ENCODE measurements around the gene EPHA5.

EPHA5 gene

GRCh38 chr4:65508168-65508567, 162.1 kb downstream of the EPHA5 start:
- no peak for DNase-seq (ENCODE audit: low read depth in 2 of 3, low spot score in 2 of 3)

- DNase-seq (ENCODE audit: low read depth in 2 of 3, low spot score in 2 of 3) = no peak
Observed at GRCh38 chr4:65502131-65502701, 168.1 kb downstream of the EPHA5 start.

GRCh38 chr4:65498606-65499005, 171.7 kb downstream of the EPHA5 start:
- DNase-seq (ENCODE audit: low read depth in 2 of 3, low spot score in 2 of 3) = no peak

- no peak for DNase-seq (ENCODE audit: low read depth in 2 of 3, low spot score in 2 of 3)
Observed at GRCh38 chr4:65495439-65495838, 174.8 kb downstream of the EPHA5 start.

GRCh38 chr4:65482410-65482809, 187.9 kb downstream of the EPHA5 start:
- no peak for DNase-seq (ENCODE audit: low read depth in 2 of 3, low spot score in 2 of 3)

- DNase-seq (ENCODE audit: low read depth in 2 of 3, low spot score in 2 of 3) = no peak
Observed at GRCh38 chr4:65472531-65472930, 197.8 kb downstream of the EPHA5 start.

- DNase-seq (ENCODE audit: low read depth in 2 of 3, low spot score in 2 of 3) = no peak
Observed at GRCh38 chr4:65467068-65467680, 203.1 kb downstream of the EPHA5 start.

- no peak for DNase-seq (ENCODE audit: low read depth in 2 of 3, low spot score in 2 of 3)
Observed at GRCh38 chr4:65461781-65462180, 208.5 kb downstream of the EPHA5 start.

GRCh38 chr4:65457011-65457410, 213.3 kb downstream of the EPHA5 start:
- DNase-seq (ENCODE audit: low read depth in 2 of 3, low spot score in 2 of 3) = no peak

GRCh38 chr4:65456579-65456978, 213.7 kb downstream of the EPHA5 start:
- DNase-seq (ENCODE audit: low read depth in 2 of 3, low spot score in 2 of 3) = no peak

- DNase-seq (ENCODE audit: low read depth in 2 of 3, low spot score in 2 of 3) = no peak
Observed at GRCh38 chr4:65453398-65453797, 216.9 kb downstream of the EPHA5 start.

- DNase-seq (ENCODE audit: low read depth in 2 of 3, low spot score in 2 of 3) = no peak
Observed at GRCh38 chr4:65450899-65451298, 219.4 kb downstream of the EPHA5 start.

- DNase-seq (ENCODE audit: low read depth in 2 of 3, low spot score in 2 of 3) = no peak
Observed at GRCh38 chr4:65437102-65437501, 233.2 kb downstream of the EPHA5 start.

GRCh38 chr4:65422109-65422508, 248.2 kb downstream of the EPHA5 start:
- no peak for DNase-seq (ENCODE audit: low read depth in 2 of 3, low spot score in 2 of 3)

GRCh38 chr4:65420036-65420435, 250.3 kb downstream of the EPHA5 start:
- DNase-seq (ENCODE audit: low read depth in 2 of 3, low spot score in 2 of 3) = no peak

GRCh38 chr4:65416891-65417290, 253.4 kb downstream of the EPHA5 start:
- DNase-seq (ENCODE audit: low read depth in 2 of 3, low spot score in 2 of 3) = no peak

- no peak for DNase-seq (ENCODE audit: low read depth in 2 of 3, low spot score in 2 of 3)
Observed at GRCh38 chr4:65407483-65407882, 262.8 kb downstream of the EPHA5 start.

- no peak for DNase-seq (ENCODE audit: low read depth in 2 of 3, low spot score in 2 of 3)
Observed at GRCh38 chr4:65401083-65401482, 269.2 kb downstream of the EPHA5 start.

GRCh38 chr4:65399084-65399483, 271.2 kb downstream of the EPHA5 start:
- DNase-seq (ENCODE audit: low read depth in 2 of 3, low spot score in 2 of 3) = no peak

- DNase-seq (ENCODE audit: low read depth in 2 of 3, low spot score in 2 of 3) = no peak
Observed at GRCh38 chr4:65393078-65393477, 277.2 kb downstream of the EPHA5 start.

- no peak for DNase-seq (ENCODE audit: low read depth in 2 of 3, low spot score in 2 of 3)
Observed at GRCh38 chr4:65392488-65392887, 277.8 kb downstream of the EPHA5 start.

GRCh38 chr4:65391814-65392213, 278.5 kb downstream of the EPHA5 start:
- no peak for DNase-seq (ENCODE audit: low read depth in 2 of 3, low spot score in 2 of 3)

- no peak for DNase-seq (ENCODE audit: low read depth in 2 of 3, low spot score in 2 of 3)
Observed at GRCh38 chr4:65391382-65391781, 278.9 kb downstream of the EPHA5 start.

Data from activated CD8-positive, alpha-beta memory T cell treated with anti-CD3 and anti-CD28 coated beads for 48 hours (primary cell).